H1 (cell line): ENCODE results near the gene MAFF.

ENCODE experiments used
- ATF2 ChIP-seq: IDR thresholded peaks from 2 replicates; pipeline ENCODE4 v1.6.1; 2012; ENCODE audit warnings: low read length, inconsistent platforms
- CTCF ChIP-seq, 3 experiments: IDR thresholded peaks; 1 replicate in 2 of 3; 2 replicates in 1 of 3; pipeline versions ENCODE4 v1.5.1 to v1.6.1; 2011; ENCODE audit warnings: low read length in 3 of 3, mild to moderate bottlenecking in 3 of 3, inconsistent platforms in 2 of 3, low read depth in 1 of 3, moderate library complexity in 1 of 3; ENCODE audit not compliant: insufficient read depth in 1 of 3; ENCODE audit errors: control extremely low read depth in 1 of 3
- EZH2 ChIP-seq: fragments of 200-600 bp; sonication (generic); IDR thresholded peaks from 2 replicates; pipeline ENCODE4 v1.7.1; 2012; ENCODE audit warnings: low read depth, mild to moderate bottlenecking, moderate library complexity, low read length, inconsistent platforms; ENCODE audit not compliant: severe bottlenecking
- HDAC6 ChIP-seq: IDR thresholded peaks from one replicate; pipeline ENCODE4 v1.7.1; 2012; ENCODE audit warnings: low read depth, mild to moderate bottlenecking, inconsistent platforms, low read length, moderate library complexity
- JUND ChIP-seq: IDR thresholded peaks from 2 replicates; pipeline ENCODE4 v1.6.1; 2011; ENCODE audit warnings: mild to moderate bottlenecking, improper control_type of control experiment, low read length
- PHF8 ChIP-seq: fragments of 200-600 bp; sonication (generic); conservative IDR thresholded peaks from 2 replicates; pipeline ENCODE4 v1.7.1; 2012; ENCODE audit warnings: low read depth, mild to moderate bottlenecking, inconsistent platforms, low read length, moderate library complexity
- POLR2AphosphoS5 ChIP-seq: IDR thresholded peaks from 2 replicates; pipeline ENCODE4 v1.6.1; 2011; ENCODE audit warnings: low read depth, low read length
- RFX5 ChIP-seq: IDR thresholded peaks from 2 replicates; pipeline ENCODE4 v1.6.1; 2011; ENCODE audit warnings: low read depth, low read length, improper control_type of control experiment, borderline replicate concordance
- SIN3A ChIP-seq, 2 experiments: IDR thresholded peaks in 1 of 2; conservative IDR thresholded peaks in 1 of 2; 2 replicates each; pipeline ENCODE4 v1.6.1; 2011 to 2012; ENCODE audit warnings: low read length in 2 of 2, improper control_type of control experiment in 1 of 2, low read depth in 1 of 2, mild to moderate bottlenecking in 1 of 2
- TAF1 ChIP-seq: IDR thresholded peaks from 2 replicates; pipeline ENCODE4 v1.6.1; 2011; ENCODE audit warnings: mild to moderate bottlenecking, low read depth, low read length
- YY1 ChIP-seq: IDR thresholded peaks from 2 replicates; pipeline ENCODE4 v1.6.1; 2011; ENCODE audit warnings: low read depth, mild to moderate bottlenecking, low read length

DNA sequence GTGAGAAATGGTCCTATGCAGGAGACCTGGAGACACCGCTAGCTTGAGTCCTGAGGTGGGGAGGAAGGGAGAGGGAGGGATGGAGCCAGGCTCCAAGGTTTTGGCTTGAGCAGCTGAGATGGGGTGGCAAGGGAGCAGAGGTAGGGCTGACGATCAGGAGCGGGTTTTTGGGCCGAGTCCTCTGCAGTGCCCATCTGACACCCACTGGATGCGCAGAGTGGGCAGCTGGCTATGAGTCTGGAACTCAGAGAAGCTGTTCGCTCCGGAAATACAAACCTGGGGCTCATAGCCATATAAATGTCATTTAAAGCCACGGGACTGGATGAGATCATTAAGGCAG lies 453 bp upstream of the MAFF start:
- TF ChIP-seq CTCF (IDR thresholded peaks at IDR 0.05; ENCODE audit: control extremely low read depth in 1 of 3, insufficient read depth in 1 of 3, low read depth in 1 of 3, low read length in 3 of 3) (no peak), HDAC6 (no peak), POLR2AphosphoS5 (no peak), SIN3A (conservative IDR thresholded peaks at IDR 0.05 in 1 of 2, IDR thresholded peaks at IDR 0.05 in 1 of 2; ENCODE audit: low read depth in 1 of 2, low read length in 2 of 2) (no peak), TAF1 (no peak), EZH2 (no peak), PHF8 (no peak), RFX5 (no peak), ATF2 (no peak), JUND (no peak), YY1 (no peak)
